ENCODE measurements around the gene PDE4B. TPM values are rescaled to one million over a fixed set of nuclear protein-coding genes. Genes with fewer than 3 reads are reported as not detected.

The PDE4B gene
- total RNA-seq, 1 experiment from 2014 or later = 3.3 TPM

- intact Hi-C loops (cut with micrococcal nuclease) = no loop called here
- TF ChIP-seq CTCF (IDR thresholded peaks at IDR 0.05; ENCODE audit: unreplicated experiment) = no peak
- H3K27ac Mint-ChIP-seq (ENCODE audit: low read depth, unreplicated experiment) = no peak overlapping the region
- CTCF ChIA-PET = interaction anchor here (0.6 to 3.5 kb wide), 7 partner anchors 10 to 1626 kb away, joined by 3 to 15 read pairs (median 5); no protein-coding TSS in a partner anchor
- no peak for DNase-seq (ENCODE audit: unreplicated experiment)
- H3K4me3 Mint-ChIP-seq (ENCODE audit: unreplicated experiment) = no peak overlapping the region
- H3K27me3 Mint-ChIP-seq (ENCODE audit: insufficient read depth, unreplicated experiment) = no peaks in the 10 kb centered on the region
- POLR2A ChIA-PET = interaction anchor here (1.0 to 2.7 kb wide), 3 partner anchors 10 to 90 kb away, joined by 3 to 12 read pairs (median 11); no protein-coding TSS in a partner anchor
- no TSS peak for BruUV-seq (replicated peaks)
- H3K4me1 Mint-ChIP-seq (ENCODE audit: insufficient read depth, unreplicated experiment) = peaks cover 49% of the 10 kb centered on the region
- H3K36me3 Mint-ChIP-seq (ENCODE audit: insufficient read depth, unreplicated experiment) = peaks cover 16% of the 10 kb centered on the region
- no peaks in the 10 kb centered on the region for H3K9me3 Mint-ChIP-seq (ENCODE audit: unreplicated experiment)
Observed at GRCh38 chr1:66353257-66353656, 560.6 kb downstream of the PDE4B start.

GRCh38 chr1:66354311-66355201 lies 561.9 kb downstream of the PDE4B start:
- H3K27ac Mint-ChIP-seq (ENCODE audit: low read depth, unreplicated experiment) = no peak overlapping the region
- BruUV-seq (replicated peaks) = no TSS peak
- no peak for TF ChIP-seq CTCF (IDR thresholded peaks at IDR 0.05; ENCODE audit: unreplicated experiment)
- no peaks in the 10 kb centered on the region for H3K27me3 Mint-ChIP-seq (ENCODE audit: insufficient read depth, unreplicated experiment)
- intact Hi-C loops (cut with micrococcal nuclease) = no loop called here
- peaks cover 39% of the 10 kb centered on the region for H3K4me1 Mint-ChIP-seq (ENCODE audit: insufficient read depth, unreplicated experiment)
- no peak overlapping the region for H3K4me3 Mint-ChIP-seq (ENCODE audit: unreplicated experiment)
- DNase-seq (ENCODE audit: unreplicated experiment) = no peak
- CTCF ChIA-PET = interaction anchor here (0.6 to 2.4 kb wide), 5 partner anchors 9 to 915 kb away, joined by 3 to 15 read pairs (median 4); no protein-coding TSS in a partner anchor
- H3K36me3 Mint-ChIP-seq (ENCODE audit: insufficient read depth, unreplicated experiment) = peaks cover 20% of the 10 kb centered on the region
- POLR2A ChIA-PET = interaction anchor here (0.6 to 2.7 kb wide), 4 partner anchors 11 to 591 kb away, joined by 3 to 12 read pairs (median 7); no protein-coding TSS in a partner anchor
- H3K9me3 Mint-ChIP-seq (ENCODE audit: unreplicated experiment) = no peaks in the 10 kb centered on the region

GRCh38 chr1:66355756-66356155 lies 563.1 kb downstream of the PDE4B start:
- no peaks in the 10 kb centered on the region for H3K9me3 Mint-ChIP-seq (ENCODE audit: unreplicated experiment)
- peaks cover 31% of the 10 kb centered on the region for H3K4me1 Mint-ChIP-seq (ENCODE audit: insufficient read depth, unreplicated experiment)
- DNase-seq (ENCODE audit: unreplicated experiment) = no peak
- peaks cover 23% of the 10 kb centered on the region for H3K36me3 Mint-ChIP-seq (ENCODE audit: insufficient read depth, unreplicated experiment)
- ChIA-PET CTCF (interaction anchor here (0.9 kb wide), 1 partner anchor 151 kb away, joined by 3 read pairs; no protein-coding TSS in a partner anchor), POLR2A (interaction anchor here (2.1 kb wide), 1 partner anchor 12 kb away, joined by 5 read pairs; no protein-coding TSS in a partner anchor)
- H3K27ac Mint-ChIP-seq (ENCODE audit: low read depth, unreplicated experiment) = no peak overlapping the region
- TF ChIP-seq CTCF (IDR thresholded peaks at IDR 0.05; ENCODE audit: unreplicated experiment) = no peak
- H3K4me3 Mint-ChIP-seq (ENCODE audit: unreplicated experiment) = no peak overlapping the region
- no peaks in the 10 kb centered on the region for H3K27me3 Mint-ChIP-seq (ENCODE audit: insufficient read depth, unreplicated experiment)
- no TSS peak for BruUV-seq (replicated peaks)
- intact Hi-C loops (cut with micrococcal nuclease) = no loop called here

GRCh38 chr1:66356605-66357004 lies 563.9 kb downstream of the PDE4B start:
- POLR2A ChIA-PET = interaction anchor here (2.1 kb wide), 1 partner anchor 11 kb away, joined by 5 read pairs; no protein-coding TSS in a partner anchor
- H3K27ac Mint-ChIP-seq (ENCODE audit: low read depth, unreplicated experiment) = no peak overlapping the region
- peaks cover 27% of the 10 kb centered on the region for H3K4me1 Mint-ChIP-seq (ENCODE audit: insufficient read depth, unreplicated experiment)
- DNase-seq (ENCODE audit: unreplicated experiment) = no peak
- H3K9me3 Mint-ChIP-seq (ENCODE audit: unreplicated experiment) = no peaks in the 10 kb centered on the region
- H3K4me3 Mint-ChIP-seq (ENCODE audit: unreplicated experiment) = no peak overlapping the region
- no TSS peak for BruUV-seq (replicated peaks)
- intact Hi-C loops (cut with micrococcal nuclease) = no loop called here
- H3K36me3 Mint-ChIP-seq (ENCODE audit: insufficient read depth, unreplicated experiment) = peaks cover 23% of the 10 kb centered on the region
- no peak for TF ChIP-seq CTCF (IDR thresholded peaks at IDR 0.05; ENCODE audit: unreplicated experiment)
- CTCF ChIA-PET = interaction anchor here (0.9 to 1.5 kb wide), 3 partner anchors 12 to 150 kb away, joined by 3 to 4 read pairs (median 3); no protein-coding TSS in a partner anchor
- H3K27me3 Mint-ChIP-seq (ENCODE audit: insufficient read depth, unreplicated experiment) = no peaks in the 10 kb centered on the region

Data from MCF 10A (cell line).